Measurements from ENCODE around the gene SLC10A6.
A peak's percentile ranks its signal among the peaks of the same experiment; 100 is the strongest.

SLC10A6 gene

GRCh38 chr4:86893136-86893535 lies 44.0 kb upstream of the SLC10A6 start:
- no peak for DNase-seq (ENCODE audit: extremely low spot score)
- ChIA-PET CTCF (interaction anchor here (1.0 to 1.7 kb wide), 2 partner anchors 394 to 398 kb away, joined by 6 read pairs; no protein-coding TSS in a partner anchor), POLR2A (interaction anchor here (0.9 to 1.0 kb wide), 2 partner anchors 299 to 396 kb away, joined by 3 read pairs; partner anchors contain the start of gene PTPN13)
- TF ChIP-seq L3MBTL2 (conservative IDR thresholded peaks at IDR 0.05) = no peak
- TF ChIP-seq ELF4 (IDR thresholded peaks at IDR 0.05) = no peak
- TF ChIP-seq PKNOX1 (IDR thresholded peaks at IDR 0.05) = no peak
- no peak for TF ChIP-seq NFRKB (IDR thresholded peaks at IDR 0.05)
- TF ChIP-seq TARDBP (IDR thresholded peaks at IDR 0.05) = no peak
- TF ChIP-seq LEF1 (IDR thresholded peaks at IDR 0.05; ENCODE audit: borderline replicate concordance) = no peak
- no peak for TF ChIP-seq FOXA1 (IDR thresholded peaks at IDR 0.05)

- TF ChIP-seq TARDBP (IDR thresholded peaks at IDR 0.05) (no peak), SP1 (IDR thresholded peaks at IDR 0.05) (no peak), CTBP1 (IDR thresholded peaks at IDR 0.05; ENCODE audit: borderline replicate concordance) (no peak), PKNOX1 (IDR thresholded peaks at IDR 0.05) (no peak), ZNF384 (IDR thresholded peaks at IDR 0.05) (no peak), LEF1 (IDR thresholded peaks at IDR 0.05; ENCODE audit: borderline replicate concordance) (no peak), ELF4 (IDR thresholded peaks at IDR 0.05) (no peak), FOXK2 (IDR thresholded peaks at IDR 0.05) (no peak), L3MBTL2 (conservative IDR thresholded peaks at IDR 0.05) (no peak; the same call in 1 of the 2 replicates), FOXM1 (IDR thresholded peaks at IDR 0.05; ENCODE audit: borderline replicate concordance) (no peak), SUZ12 (IDR thresholded peaks at IDR 0.05) (no peak), BHLHE40 (IDR thresholded peaks at IDR 0.05; ENCODE audit: borderline replicate concordance) (no peak), NFRKB (IDR thresholded peaks at IDR 0.05) (no peak)
- no peak for DNase-seq (ENCODE audit: extremely low spot score)
- ChIA-PET POLR2A (interaction anchor here (0.9 to 1.1 kb wide), 3 partner anchors 10 to 396 kb away, joined by 3 read pairs; partner anchors contain the start of gene PTPN13), CTCF (interaction anchor here (1.0 to 1.7 kb wide), 2 partner anchors 394 to 397 kb away, joined by 6 read pairs; no protein-coding TSS in a partner anchor)
Measured at GRCh38 chr4:86892636-86892960, 43.4 kb upstream of the SLC10A6 start.

DNA sequence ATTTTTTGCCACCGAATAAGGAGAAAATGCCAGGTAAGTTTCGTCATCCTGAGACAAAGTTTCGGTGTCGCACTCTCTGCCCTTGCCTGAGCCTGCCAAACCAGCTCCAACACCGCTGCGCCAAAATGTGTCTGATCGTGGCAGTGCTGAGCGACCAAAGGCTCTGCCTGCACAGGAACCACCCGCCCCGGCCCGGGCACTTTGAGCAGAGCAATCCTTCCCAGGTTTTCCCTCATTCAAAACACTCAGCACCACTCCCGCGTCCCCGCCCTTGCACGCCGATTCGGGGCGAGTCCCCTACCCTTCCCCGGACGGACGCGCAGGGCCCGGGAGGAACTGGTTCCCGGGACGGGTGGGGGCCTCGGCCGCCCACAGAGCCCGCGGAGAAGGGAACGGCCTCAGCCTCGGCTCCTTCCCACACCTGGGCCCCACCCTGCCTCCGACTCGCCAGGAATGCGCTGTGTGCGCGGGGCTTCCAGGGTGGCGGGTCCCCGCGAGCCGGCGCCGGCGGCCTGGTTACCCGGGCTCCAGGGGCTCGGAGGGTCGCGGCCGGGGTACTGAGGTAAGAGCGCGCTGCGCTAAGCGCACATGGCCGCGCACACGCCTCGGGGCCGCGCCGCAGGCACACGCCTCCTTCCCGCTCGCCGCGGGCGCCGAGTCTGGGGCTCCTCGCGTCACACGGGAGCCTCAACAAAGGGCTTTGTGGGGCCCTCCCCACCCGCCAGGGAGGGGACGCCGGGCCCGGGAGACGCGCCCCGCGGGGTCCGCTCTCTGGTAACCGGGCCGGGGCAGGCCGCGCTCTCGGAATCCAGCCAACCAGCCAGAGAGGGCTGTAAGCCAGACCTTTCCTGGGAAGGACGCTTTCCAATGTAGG lies 42.8 kb upstream of the SLC10A6 start, which contains the start of gene C4orf36:
TSS of gene C4orf36 (minus strand) at position 661 of the 874 bp plus-strand sequence. CDS start 902 bp downstream, outside the sequence.
- ChIA-PET CTCF (interaction anchor here (0.6 to 1.7 kb wide), 3 partner anchors 233 to 396 kb away, joined by 3 to 6 read pairs (median 6); no protein-coding TSS in a partner anchor), POLR2A (interaction anchor here (0.6 to 1.1 kb wide), 6 partner anchors 10 to 395 kb away, joined by 3 to 4 read pairs (median 3); partner anchors contain the start of gene PTPN13)
- peak; percentile 75 for DNase-seq (ENCODE audit: extremely low spot score)
- TF ChIP-seq L3MBTL2 (conservative IDR thresholded peaks at IDR 0.05) (peak; percentile 78), PKNOX1 (IDR thresholded peaks at IDR 0.05) (no peak)

GRCh38 chr4:86890790-86891189 lies 41.6 kb upstream of the SLC10A6 start:
- TF ChIP-seq L3MBTL2 (conservative IDR thresholded peaks at IDR 0.05) (no peak), LEF1 (IDR thresholded peaks at IDR 0.05; ENCODE audit: borderline replicate concordance) (no peak), CTBP1 (IDR thresholded peaks at IDR 0.05; ENCODE audit: borderline replicate concordance) (no peak), ARNT (IDR thresholded peaks at IDR 0.05) (no peak), FOXM1 (IDR thresholded peaks at IDR 0.05; ENCODE audit: borderline replicate concordance) (no peak), FOXA1 (IDR thresholded peaks at IDR 0.05) (no peak), BHLHE40 (IDR thresholded peaks at IDR 0.05; ENCODE audit: borderline replicate concordance) (no peak), ELF4 (IDR thresholded peaks at IDR 0.05) (no peak)
- ChIA-PET POLR2A (no interaction called here), CTCF (interaction anchor here (1.3 kb wide), 1 partner anchor 395 kb away, joined by 3 read pairs; no protein-coding TSS in a partner anchor)
- no peak for DNase-seq (ENCODE audit: extremely low spot score)

GRCh38 chr4:86879641-86880040 lies 30.5 kb upstream of the SLC10A6 start:
- DNase-seq (ENCODE audit: extremely low spot score) = no peak
- ChIA-PET POLR2A (no interaction called here), CTCF (no interaction called here)
- TF ChIP-seq ZNF384 (IDR thresholded peaks at IDR 0.05) (peak; percentile 70; the same call in 1 of the 2 replicates), TARDBP (IDR thresholded peaks at IDR 0.05) (no peak)

- CTCF ChIA-PET = interaction anchor here (0.9 kb wide), 1 partner anchor 382 kb away, joined by 3 read pairs; no protein-coding TSS in a partner anchor
- peak; percentile 10 for DNase-seq (ENCODE audit: extremely low spot score)
- POLR2A ChIA-PET = no interaction called here
- TF ChIP-seq LEF1 (IDR thresholded peaks at IDR 0.05; ENCODE audit: borderline replicate concordance) (no peak), SUZ12 (IDR thresholded peaks at IDR 0.05) (no peak), ZNF384 (IDR thresholded peaks at IDR 0.05) (no peak), BHLHE40 (IDR thresholded peaks at IDR 0.05; ENCODE audit: borderline replicate concordance) (no peak), FOXK2 (IDR thresholded peaks at IDR 0.05) (no peak), ARNT (IDR thresholded peaks at IDR 0.05) (no peak), PKNOX1 (IDR thresholded peaks at IDR 0.05) (no peak)
Measured at GRCh38 chr4:86878640-86879039, 29.5 kb upstream of the SLC10A6 start.
